H9 (cell line): ENCODE results near the gene USE1. TPM values are rescaled to one million over a fixed set of nuclear protein-coding genes. Genes with fewer than 3 reads are reported as not detected.

Experiments
- DNase-seq: peaks from one replicate; pipeline ENCODE4 v3.0.0-alpha.2; 2017
- H2AFZ ChIP-seq: one replicate; pipeline ENCODE4 v1.6.1; 2013; ENCODE audit warnings: mild to moderate bottlenecking, low read length, control low read depth, moderate library complexity
- H2AK5ac ChIP-seq: 2 replicates; pipeline ENCODE4 v1.6.1; 2013; ENCODE audit warnings: low read length, control low read depth, mixed read lengths; ENCODE audit not compliant: insufficient read length
- H2BK120ac ChIP-seq: one replicate; pipeline ENCODE4 v1.6.1; 2013; ENCODE audit warnings: low read depth, mild to moderate bottlenecking, low read length, control low read depth, inconsistent platforms; ENCODE audit not compliant: poor library complexity, severe bottlenecking
- H2BK12ac ChIP-seq: 2 replicates; pipeline ENCODE4 v1.6.1; 2013; ENCODE audit warnings: low read length, control low read depth, mixed read lengths, low read depth; ENCODE audit not compliant: insufficient read length
- H2BK15ac ChIP-seq: 2 replicates; pipeline ENCODE4 v1.6.1; 2013; ENCODE audit warnings: low read depth, low read length, control low read depth
- H2BK20ac ChIP-seq: one replicate; pipeline ENCODE4 v1.6.1; 2013; ENCODE audit warnings: low read depth, mild to moderate bottlenecking, low read length, control low read depth, inconsistent platforms; ENCODE audit not compliant: poor library complexity, severe bottlenecking
- H2BK5ac ChIP-seq: 2 replicates; pipeline ENCODE4 v1.6.1; 2013; ENCODE audit warnings: low read length, control low read depth, mixed read lengths; ENCODE audit not compliant: insufficient read length
- H3K14ac ChIP-seq: 2 replicates; pipeline ENCODE4 v1.6.1; 2013; ENCODE audit warnings: low read length, control low read depth; ENCODE audit not compliant: insufficient read depth
- H3K18ac ChIP-seq: 2 replicates; pipeline ENCODE4 v1.6.1; 2013; ENCODE audit warnings: low read depth, mild to moderate bottlenecking, mixed read lengths, low read length, control low read depth; ENCODE audit not compliant: insufficient read length
- H3K23ac ChIP-seq: 2 replicates; pipeline ENCODE4 v1.6.1; 2013; ENCODE audit warnings: low read length, control low read depth, mixed read lengths, low read depth; ENCODE audit not compliant: insufficient read length
- H3K23me2 ChIP-seq: 2 replicates; pipeline ENCODE4 v1.6.1; 2013; ENCODE audit warnings: low read depth, mild to moderate bottlenecking, mixed read lengths, low read length, control low read depth; ENCODE audit not compliant: insufficient read length, poor library complexity, severe bottlenecking
- H3K27ac ChIP-seq: 2 replicates; pipeline ENCODE4 v1.5.1; 2013; ENCODE audit warnings: low read length, control low read depth, mixed read lengths, low read depth; ENCODE audit not compliant: insufficient read length
- H3K27me3 ChIP-seq: 2 replicates; pipeline ENCODE4 v1.6.1; 2013; ENCODE audit warnings: low read length, control low read depth, inconsistent platforms; ENCODE audit not compliant: insufficient read depth
- H3K4ac ChIP-seq: 2 replicates; pipeline ENCODE4 v1.6.1; 2013; ENCODE audit warnings: low read depth, mild to moderate bottlenecking, control low read depth, inconsistent platforms, low read length, moderate library complexity
- H3K4me1 ChIP-seq: 2 replicates; pipeline ENCODE4 v1.6.1; 2013; ENCODE audit warnings: low read length, control low read depth, inconsistent platforms; ENCODE audit not compliant: insufficient read depth
- H3K4me2 ChIP-seq: 2 replicates; pipeline ENCODE4 v1.6.1; 2013; ENCODE audit warnings: low read length, control low read depth, mixed read lengths; ENCODE audit not compliant: insufficient read length, insufficient read depth
- H3K56ac ChIP-seq: 2 replicates; pipeline ENCODE4 v1.6.1; 2013; ENCODE audit warnings: low read depth, mild to moderate bottlenecking, mixed read lengths, low read length, control low read depth; ENCODE audit not compliant: insufficient read length
- H3K79me1 ChIP-seq: 2 replicates; pipeline ENCODE4 v1.6.1; 2013; ENCODE audit warnings: low read depth, mild to moderate bottlenecking, moderate library complexity, low read length, control low read depth, inconsistent platforms; ENCODE audit not compliant: insufficient read depth, poor library complexity, severe bottlenecking
- H3K79me2 ChIP-seq: 2 replicates; pipeline ENCODE4 v1.6.1; 2013; ENCODE audit warnings: low read length, control low read depth, inconsistent platforms; ENCODE audit not compliant: insufficient read depth
- H3K9ac ChIP-seq: 2 replicates; pipeline ENCODE4 v1.6.1; 2013; ENCODE audit warnings: low read length, control low read depth, mixed read lengths; ENCODE audit not compliant: insufficient read length; ENCODE audit errors: extremely low read depth
- H3K9me3 ChIP-seq: one replicate; pipeline ENCODE4 v1.6.1; 2013; ENCODE audit warnings: low read depth, low read length, inconsistent platforms; ENCODE audit not compliant: control insufficient read depth
- H3T11ph ChIP-seq: one replicate; pipeline ENCODE4 v1.6.1; 2013; ENCODE audit warnings: mild to moderate bottlenecking, low read length, control low read depth, inconsistent platforms
- H4K20me1 ChIP-seq: one replicate; pipeline ENCODE4 v1.6.1; 2013; ENCODE audit not compliant: control insufficient read depth, insufficient read length, insufficient read depth
- H4K5ac ChIP-seq: 2 replicates; pipeline ENCODE4 v1.6.1; 2013; ENCODE audit warnings: low read depth, mild to moderate bottlenecking, mixed read lengths, low read length, control low read depth; ENCODE audit not compliant: insufficient read length
- H4K8ac ChIP-seq: replicated peaks from 2 replicates; pipeline ENCODE4 v1.6.1; 2013; ENCODE audit warnings: low read length, control low read depth, mixed read lengths, low read depth; ENCODE audit not compliant: insufficient read length
- H4K91ac ChIP-seq: 2 replicates; pipeline ENCODE4 v1.6.1; 2013; ENCODE audit warnings: low read depth, mild to moderate bottlenecking, moderate library complexity, mixed read lengths, low read length, control low read depth; ENCODE audit not compliant: insufficient read length
- H3K27ac Mint-ChIP-seq, 3 experiments: 2 replicates in 2 of 3; 3 replicates in 1 of 3; pipeline ENCODE4 v1.8.0; 2020 to 2021; ENCODE audit warnings: mixed read lengths in 3 of 3, mild to moderate bottlenecking in 1 of 3, moderate library complexity in 1 of 3
- H3K27me3 Mint-ChIP-seq: 2 replicates; pipeline ENCODE4 v1.8.0; 2021; ENCODE audit warnings: low read depth, mild to moderate bottlenecking, moderate library complexity, mixed read lengths
- H3K36me3 Mint-ChIP-seq, 3 experiments: 2 replicates in 2 of 3; 3 replicates in 1 of 3; pipeline ENCODE4 v1.8.0; 2020 to 2021; ENCODE audit warnings: low read depth in 3 of 3, mixed read lengths in 3 of 3; ENCODE audit not compliant: insufficient read depth in 1 of 3
- H3K4me1 Mint-ChIP-seq, 2 experiments: 2 replicates each; pipeline ENCODE4 v1.8.0; 2020; ENCODE audit warnings: mixed read lengths in 2 of 2
- H3K4me3 Mint-ChIP-seq, 2 experiments: 2 replicates in 1 of 2; 3 replicates in 1 of 2; pipeline ENCODE4 v1.8.0; 2020 to 2021; ENCODE audit warnings: mild to moderate bottlenecking in 2 of 2, mixed read lengths in 2 of 2, moderate library complexity in 1 of 2
- H3K9me3 Mint-ChIP-seq, 2 experiments: 2 replicates in 1 of 2; 3 replicates in 1 of 2; pipeline ENCODE4 v1.8.0; 2020; ENCODE audit warnings: mild to moderate bottlenecking in 2 of 2, mixed read lengths in 2 of 2, moderate library complexity in 1 of 2
- CTCF ChIP-seq: fragments of 200-600 bp; sonication (generic); conservative IDR thresholded peaks from 3 replicates; pipeline ENCODE4 v1.8.0; 2021; ENCODE audit warnings: antibody characterized with exemption, mild to moderate bottlenecking
- WGBS: extraction: QIAGEN DNeasy Blood & Tissue Kit; methylation state at CpG from one replicate; pipeline ENCODE4 v1.1.7; 2013; ENCODE audit warnings: missing lambda C conversion rate, low lambda C conversion rate, mixed read lengths; ENCODE audit not compliant: insufficient read length; ENCODE audit errors: extremely low coverage; 5-methylcytosine and 5-hydroxymethylcytosine counted together
- total RNA-seq: library from RNA; stranded (reverse); gene quantifications from 2 replicates; pipeline ENCODE4 v1.2.1, GENCODE V29; 2021

The USE1 gene
- total RNA-seq, 1 experiment from 2014 or later = 16.2 TPM

DNA sequence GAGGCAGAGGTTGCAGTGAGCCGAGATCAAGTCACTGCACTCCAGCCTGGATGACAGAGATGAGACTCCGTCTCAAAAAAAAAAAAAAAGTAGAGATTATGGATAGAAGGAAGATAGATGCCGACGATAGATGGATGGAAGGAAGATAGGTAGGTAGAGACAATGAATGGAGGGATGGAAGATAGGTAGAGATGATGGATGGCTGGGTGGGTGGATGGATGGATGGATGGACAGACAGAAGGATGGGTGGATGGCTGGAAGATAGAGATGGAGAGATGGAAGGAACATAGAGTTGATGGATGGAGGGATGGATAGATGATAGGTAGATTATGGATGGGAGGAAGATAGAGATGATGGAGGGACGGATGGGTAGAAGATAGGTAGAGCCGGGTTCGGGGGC, 18.5 kb upstream of the USE1 start:
- no peaks in the 10 kb centered on the region for H3K4me1 Mint-ChIP-seq
- H3K4me2 ChIP-seq = no peak overlapping the region
- H2AK5ac ChIP-seq = no peak overlapping the region
- no peak overlapping the region for H3K56ac ChIP-seq
- no peak overlapping the region for H3K18ac ChIP-seq
- no peak overlapping the region for H3K27ac ChIP-seq
- WGBS = 100% methylated on average over 2 of the region's 7 CpGs
- H3T11ph ChIP-seq = no peak overlapping the region
- no peaks in the 10 kb centered on the region for H3K27me3 Mint-ChIP-seq
- H2BK5ac ChIP-seq = no peak overlapping the region
- H3K9me3 Mint-ChIP-seq = no peaks in the 10 kb centered on the region
- no peak overlapping the region for H4K91ac ChIP-seq
- H3K79me2 ChIP-seq = no peaks in the 10 kb centered on the region
- H3K79me1 ChIP-seq = no peaks in the 10 kb centered on the region
- no peak overlapping the region for H2AFZ ChIP-seq
- no peak overlapping the region for H4K8ac ChIP-seq
- H3K14ac ChIP-seq = no peak overlapping the region
- no peaks in the 10 kb centered on the region for H3K9me3 ChIP-seq
- no peak overlapping the region for H2BK120ac ChIP-seq
- H3K9ac ChIP-seq = no peak overlapping the region
- no peak overlapping the region for H4K5ac ChIP-seq
- H2BK15ac ChIP-seq = no peak overlapping the region
- H3K23me2 ChIP-seq = no peaks in the 10 kb centered on the region
- no peaks in the 10 kb centered on the region for H3K4me1 ChIP-seq
- H4K20me1 ChIP-seq = no peaks in the 10 kb centered on the region
- H3K36me3 Mint-ChIP-seq = peaks cover 45 to 55% (median 52%) of the 10 kb centered on the region in 3 experiments
- H3K4ac ChIP-seq = no peak overlapping the region
- DNase-seq = no peak
- H3K23ac ChIP-seq = no peak overlapping the region
- no peaks in the 10 kb centered on the region for H3K27me3 ChIP-seq
- H2BK20ac ChIP-seq = no peak overlapping the region
- no peak for TF ChIP-seq CTCF
- H3K4me3 Mint-ChIP-seq = peak overlapping the region in 1 of 2 experiments; percentile 9; a peak in 2 of 5 replicates
- no peak overlapping the region for H2BK12ac ChIP-seq
- no peak overlapping the region for H3K27ac Mint-ChIP-seq
